Astrocyte (in vitro differentiated cells and primary cell): ENCODE results near the gene ROR1. TPM values are rescaled to one million over a fixed set of nuclear protein-coding genes. Genes with fewer than 3 reads are reported as not detected.

Experiments
- DNase-seq: peaks from one replicate; pipeline ENCODE4 v3.0.0-alpha.2; 2010; ENCODE audit warnings: low read depth
- FAIRE-seq: peaks from 2 replicates; lab custom pipeline; 2011; peaks lifted over from hg19 to GRCh38; lab: Jason Lieb, UNC
- H2AFZ ChIP-seq: 2 replicates; pipeline ENCODE4 v1.6.0; 2012; ENCODE audit warnings: low read depth, low read length, inconsistent platforms
- H3K27ac ChIP-seq: 2 replicates; pipeline ENCODE4 v1.5.1; 2011; ENCODE audit warnings: low read depth, low read length, inconsistent platforms
- H3K27me3 ChIP-seq: 2 replicates; pipeline ENCODE4 v1.6.0; 2011; ENCODE audit warnings: low read length, inconsistent platforms; ENCODE audit not compliant: insufficient read depth
- H3K36me3 ChIP-seq: 2 replicates; pipeline ENCODE4 v1.5.1; 2011; ENCODE audit warnings: low read length, inconsistent platforms; ENCODE audit not compliant: insufficient read depth
- H3K4me1 ChIP-seq: 2 replicates; pipeline ENCODE4 v1.5.1; 2011; ENCODE audit warnings: low read length, inconsistent platforms; ENCODE audit not compliant: insufficient read depth
- H3K4me2 ChIP-seq: 2 replicates; pipeline ENCODE4 v1.6.0; 2012; ENCODE audit warnings: low read length, inconsistent platforms
- H3K4me3 ChIP-seq: 2 replicates; pipeline ENCODE4 v1.5.1; 2011; ENCODE audit warnings: low read depth, mild to moderate bottlenecking, low read length, inconsistent platforms; ENCODE audit not compliant: insufficient read depth
- H3K79me2 ChIP-seq: 2 replicates; pipeline ENCODE4 v1.6.0; 2012; ENCODE audit warnings: mild to moderate bottlenecking, low read length, inconsistent platforms; ENCODE audit not compliant: insufficient read depth
- H3K9ac ChIP-seq: 2 replicates; pipeline ENCODE4 v1.6.0; 2012; ENCODE audit warnings: mild to moderate bottlenecking, low read length, inconsistent platforms
- H3K9me3 ChIP-seq: 2 replicates; pipeline ENCODE4 v1.5.1; 2012; ENCODE audit warnings: low read depth, mild to moderate bottlenecking, low read length, inconsistent platforms; ENCODE audit not compliant: insufficient read depth
- H4K20me1 ChIP-seq: 2 replicates; pipeline ENCODE4 v1.6.0; 2012; ENCODE audit warnings: low read length, inconsistent platforms; ENCODE audit not compliant: insufficient read depth
- H3K27ac Mint-ChIP-seq: one replicate; pipeline ENCODE4 v1.8.0; 2021; ENCODE audit warnings: mild to moderate bottlenecking, mixed read lengths; ENCODE audit not compliant: unreplicated experiment
- H3K27me3 Mint-ChIP-seq: one replicate; pipeline ENCODE4 v1.8.0; 2021; ENCODE audit warnings: low read depth, mixed read lengths; ENCODE audit not compliant: unreplicated experiment
- H3K36me3 Mint-ChIP-seq: one replicate; pipeline ENCODE4 v1.8.0; 2021; ENCODE audit warnings: low read depth, mixed read lengths; ENCODE audit not compliant: unreplicated experiment
- H3K4me1 Mint-ChIP-seq: one replicate; pipeline ENCODE4 v1.8.0; 2021; ENCODE audit warnings: low read depth, mixed read lengths; ENCODE audit not compliant: unreplicated experiment
- H3K4me3 Mint-ChIP-seq: one replicate; pipeline ENCODE4 v1.8.0; 2021; ENCODE audit warnings: mild to moderate bottlenecking, moderate library complexity, mixed read lengths; ENCODE audit not compliant: unreplicated experiment
- H3K9me3 Mint-ChIP-seq: one replicate; pipeline ENCODE4 v1.8.0; 2021; ENCODE audit warnings: mild to moderate bottlenecking, mixed read lengths; ENCODE audit not compliant: unreplicated experiment
- EZH2 ChIP-seq: IDR thresholded peaks from 2 replicates; pipeline ENCODE4 v1.6.1; 2012; ENCODE audit warnings: mild to moderate bottlenecking, low read length, inconsistent platforms; ENCODE audit not compliant: insufficient read depth
- total RNA-seq: library from RNA; stranded (reverse); gene quantifications from 2 replicates; pipeline ENCODE4 v1.2.1, GENCODE V29; 2021
- TF ChIP-seq, protein P1 (sequence below): IDR thresholded peaks from 2 replicates; pipeline ENCODE4 v1.5.1; 2011; ENCODE audit warnings: low read depth, mild to moderate bottlenecking, inconsistent platforms, low read length, moderate library complexity; ENCODE audit not compliant: insufficient read depth

ROR1 gene
- total RNA-seq, 1 donor from 2014 or later = 38.3 TPM

DNA sequence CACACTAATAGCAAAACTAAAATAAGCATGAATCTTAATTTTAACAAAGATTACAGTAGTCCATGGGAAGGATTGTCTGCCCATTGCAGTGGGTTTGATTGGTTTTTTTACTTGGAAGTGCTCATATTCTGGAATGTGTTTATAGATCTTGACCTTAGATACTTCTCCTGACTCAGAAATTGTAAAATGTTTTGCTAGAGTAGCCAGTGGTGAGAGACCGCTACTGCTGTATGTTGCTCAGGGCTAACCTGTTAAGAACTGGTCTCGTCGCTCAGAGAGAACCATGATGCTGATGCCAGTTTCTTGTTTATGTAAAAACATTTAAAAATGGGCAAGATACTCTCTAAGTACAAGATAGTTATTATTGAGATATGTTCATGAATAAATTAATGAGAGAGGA is 99.9 kb downstream of the ROR1 start:
- TF ChIP-seq, protein P1, sequence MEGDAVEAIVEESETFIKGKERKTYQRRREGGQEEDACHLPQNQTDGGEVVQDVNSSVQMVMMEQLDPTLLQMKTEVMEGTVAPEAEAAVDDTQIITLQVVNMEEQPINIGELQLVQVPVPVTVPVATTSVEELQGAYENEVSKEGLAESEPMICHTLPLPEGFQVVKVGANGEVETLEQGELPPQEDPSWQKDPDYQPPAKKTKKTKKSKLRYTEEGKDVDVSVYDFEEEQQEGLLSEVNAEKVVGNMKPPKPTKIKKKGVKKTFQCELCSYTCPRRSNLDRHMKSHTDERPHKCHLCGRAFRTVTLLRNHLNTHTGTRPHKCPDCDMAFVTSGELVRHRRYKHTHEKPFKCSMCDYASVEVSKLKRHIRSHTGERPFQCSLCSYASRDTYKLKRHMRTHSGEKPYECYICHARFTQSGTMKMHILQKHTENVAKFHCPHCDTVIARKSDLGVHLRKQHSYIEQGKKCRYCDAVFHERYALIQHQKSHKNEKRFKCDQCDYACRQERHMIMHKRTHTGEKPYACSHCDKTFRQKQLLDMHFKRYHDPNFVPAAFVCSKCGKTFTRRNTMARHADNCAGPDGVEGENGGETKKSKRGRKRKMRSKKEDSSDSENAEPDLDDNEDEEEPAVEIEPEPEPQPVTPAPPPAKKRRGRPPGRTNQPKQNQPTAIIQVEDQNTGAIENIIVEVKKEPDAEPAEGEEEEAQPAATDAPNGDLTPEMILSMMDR = no peak
- Histone ChIP-seq H3K27me3 (no peaks in the 10 kb centered on the region), H3K79me2 (peaks cover 10% of the 10 kb centered on the region), H3K4me2 (peak overlapping the region; percentile 67), H3K36me3 (no peaks in the 10 kb centered on the region), H3K27ac (peak overlapping the region; percentile 50), H3K9me3 (no peaks in the 10 kb centered on the region), H2AFZ (no peak overlapping the region), H3K4me1 (peaks cover 47% of the 10 kb centered on the region), H3K4me3 (no peak overlapping the region), H4K20me1 (peaks cover 11% of the 10 kb centered on the region), H3K9ac (peak overlapping the region; percentile 11)
- Mint-ChIP-seq H3K4me3 (no peak overlapping the region), H3K36me3 (peaks cover 3% of the 10 kb centered on the region), H3K4me1 (peaks cover 64% of the 10 kb centered on the region), H3K27me3 (no peaks in the 10 kb centered on the region), H3K27ac (no peak overlapping the region), H3K9me3 (no peaks in the 10 kb centered on the region)
- DNase-seq = peak; percentile 76
- no peak for FAIRE-seq

DNA sequence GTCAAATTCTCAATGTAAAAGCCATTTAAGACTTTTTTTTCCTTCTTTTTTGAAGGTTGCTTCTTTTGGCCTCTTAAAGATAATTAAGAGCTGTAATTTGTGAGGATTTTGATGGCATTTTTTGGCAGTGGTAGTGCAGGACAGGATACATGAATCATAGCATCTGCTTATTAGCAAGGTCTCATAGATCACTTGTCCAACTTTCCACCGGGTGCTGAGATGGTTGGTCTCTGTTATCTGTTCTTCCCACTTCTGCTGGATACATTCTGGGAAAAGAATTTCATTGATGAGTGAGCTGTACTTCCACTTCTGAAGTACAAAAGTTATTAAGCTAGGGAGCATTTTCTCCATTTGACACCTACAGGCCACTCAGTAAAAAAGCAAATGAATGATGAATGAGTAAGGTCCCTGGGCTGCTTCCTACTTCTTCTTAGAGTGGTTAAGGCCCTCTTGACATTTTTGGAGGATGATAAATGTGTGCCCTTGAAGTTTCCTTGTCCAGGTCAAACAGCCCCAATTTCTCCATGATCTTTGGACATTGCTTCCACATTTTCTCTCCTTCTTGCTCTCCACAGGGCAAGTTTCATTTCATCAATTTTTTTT is 100.6 kb downstream of the ROR1 start:
- Mint-ChIP-seq H3K4me1 (peaks cover 66% of the 10 kb centered on the region), H3K9me3 (no peaks in the 10 kb centered on the region), H3K27me3 (no peaks in the 10 kb centered on the region), H3K4me3 (peak overlapping the region; percentile 9), H3K36me3 (peaks cover 3% of the 10 kb centered on the region), H3K27ac (peak overlapping the region; percentile 70)
- FAIRE-seq (peak; percentile 69), DNase-seq (peak; percentile 78)
- Histone ChIP-seq H3K9ac (peak overlapping the region; percentile 11), H3K27me3 (no peaks in the 10 kb centered on the region), H2AFZ (no peak overlapping the region), H3K9me3 (no peaks in the 10 kb centered on the region), H3K4me3 (no peak overlapping the region), H3K79me2 (peaks cover 4% of the 10 kb centered on the region), H3K4me2 (peak overlapping the region; percentile 67), H3K4me1 (peaks cover 54% of the 10 kb centered on the region), H3K27ac (peak overlapping the region; percentile 50), H4K20me1 (peaks cover 11% of the 10 kb centered on the region), H3K36me3 (no peaks in the 10 kb centered on the region)
- TF ChIP-seq, protein P1 = no peak
- no peak for TF ChIP-seq EZH2

DNA sequence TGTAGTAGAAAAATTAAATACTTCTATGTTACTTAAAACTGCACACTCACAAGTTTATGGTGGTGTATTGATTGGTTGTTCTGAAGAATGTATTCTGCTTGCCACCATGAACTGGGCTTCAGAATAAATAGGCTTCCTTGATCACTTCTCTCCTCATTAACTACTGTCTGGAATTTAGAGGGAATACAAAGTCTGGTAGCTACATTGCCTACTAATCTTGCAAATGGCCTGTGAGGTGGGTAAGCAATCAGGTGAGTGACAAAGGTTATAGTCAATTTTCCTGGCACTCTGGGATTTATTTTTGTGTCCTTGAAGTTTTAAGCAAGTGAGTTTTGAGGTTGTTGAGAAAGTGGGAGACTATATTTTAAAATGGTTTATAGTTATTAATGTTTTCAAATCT is 101.8 kb downstream of the ROR1 start:
- peaks cover 11% of the 10 kb centered on the region for H4K20me1 ChIP-seq
- H3K27ac ChIP-seq = no peak overlapping the region
- Mint-ChIP-seq H3K27ac (no peak overlapping the region), H3K36me3 (peaks cover 3% of the 10 kb centered on the region), H3K4me3 (no peak overlapping the region), H3K27me3 (no peaks in the 10 kb centered on the region), H3K4me1 (peaks cover 73% of the 10 kb centered on the region), H3K9me3 (no peaks in the 10 kb centered on the region)
- H2AFZ ChIP-seq = no peak overlapping the region
- H3K4me3 ChIP-seq = no peak overlapping the region
- H3K27me3 ChIP-seq = no peaks in the 10 kb centered on the region
- no peak overlapping the region for H3K4me2 ChIP-seq
- H3K9me3 ChIP-seq = no peaks in the 10 kb centered on the region
- TF ChIP-seq, protein P1 = no peak
- no peak for TF ChIP-seq EZH2
- H3K4me1 ChIP-seq = peaks cover 55% of the 10 kb centered on the region
- no peak overlapping the region for H3K9ac ChIP-seq
- no peaks in the 10 kb centered on the region for H3K36me3 ChIP-seq
- FAIRE-seq = no peak
- H3K79me2 ChIP-seq = peaks cover 3% of the 10 kb centered on the region
- no peak for DNase-seq
